ENCODE data around the gene ITIH1. TPM values are rescaled to one million over a fixed set of nuclear protein-coding genes. Genes with fewer than 3 reads are reported as not detected.
"Not testable (repeated sequence)": the region's sequence is repeated elsewhere in the genome, so short reads cannot be mapped to it uniquely, and the experiment has no call there.

ITIH1 gene, protein sequence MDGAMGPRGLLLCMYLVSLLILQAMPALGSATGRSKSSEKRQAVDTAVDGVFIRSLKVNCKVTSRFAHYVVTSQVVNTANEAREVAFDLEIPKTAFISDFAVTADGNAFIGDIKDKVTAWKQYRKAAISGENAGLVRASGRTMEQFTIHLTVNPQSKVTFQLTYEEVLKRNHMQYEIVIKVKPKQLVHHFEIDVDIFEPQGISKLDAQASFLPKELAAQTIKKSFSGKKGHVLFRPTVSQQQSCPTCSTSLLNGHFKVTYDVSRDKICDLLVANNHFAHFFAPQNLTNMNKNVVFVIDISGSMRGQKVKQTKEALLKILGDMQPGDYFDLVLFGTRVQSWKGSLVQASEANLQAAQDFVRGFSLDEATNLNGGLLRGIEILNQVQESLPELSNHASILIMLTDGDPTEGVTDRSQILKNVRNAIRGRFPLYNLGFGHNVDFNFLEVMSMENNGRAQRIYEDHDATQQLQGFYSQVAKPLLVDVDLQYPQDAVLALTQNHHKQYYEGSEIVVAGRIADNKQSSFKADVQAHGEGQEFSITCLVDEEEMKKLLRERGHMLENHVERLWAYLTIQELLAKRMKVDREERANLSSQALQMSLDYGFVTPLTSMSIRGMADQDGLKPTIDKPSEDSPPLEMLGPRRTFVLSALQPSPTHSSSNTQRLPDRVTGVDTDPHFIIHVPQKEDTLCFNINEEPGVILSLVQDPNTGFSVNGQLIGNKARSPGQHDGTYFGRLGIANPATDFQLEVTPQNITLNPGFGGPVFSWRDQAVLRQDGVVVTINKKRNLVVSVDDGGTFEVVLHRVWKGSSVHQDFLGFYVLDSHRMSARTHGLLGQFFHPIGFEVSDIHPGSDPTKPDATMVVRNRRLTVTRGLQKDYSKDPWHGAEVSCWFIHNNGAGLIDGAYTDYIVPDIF
- not detected in 2 replicates for total RNA-seq

DNA sequence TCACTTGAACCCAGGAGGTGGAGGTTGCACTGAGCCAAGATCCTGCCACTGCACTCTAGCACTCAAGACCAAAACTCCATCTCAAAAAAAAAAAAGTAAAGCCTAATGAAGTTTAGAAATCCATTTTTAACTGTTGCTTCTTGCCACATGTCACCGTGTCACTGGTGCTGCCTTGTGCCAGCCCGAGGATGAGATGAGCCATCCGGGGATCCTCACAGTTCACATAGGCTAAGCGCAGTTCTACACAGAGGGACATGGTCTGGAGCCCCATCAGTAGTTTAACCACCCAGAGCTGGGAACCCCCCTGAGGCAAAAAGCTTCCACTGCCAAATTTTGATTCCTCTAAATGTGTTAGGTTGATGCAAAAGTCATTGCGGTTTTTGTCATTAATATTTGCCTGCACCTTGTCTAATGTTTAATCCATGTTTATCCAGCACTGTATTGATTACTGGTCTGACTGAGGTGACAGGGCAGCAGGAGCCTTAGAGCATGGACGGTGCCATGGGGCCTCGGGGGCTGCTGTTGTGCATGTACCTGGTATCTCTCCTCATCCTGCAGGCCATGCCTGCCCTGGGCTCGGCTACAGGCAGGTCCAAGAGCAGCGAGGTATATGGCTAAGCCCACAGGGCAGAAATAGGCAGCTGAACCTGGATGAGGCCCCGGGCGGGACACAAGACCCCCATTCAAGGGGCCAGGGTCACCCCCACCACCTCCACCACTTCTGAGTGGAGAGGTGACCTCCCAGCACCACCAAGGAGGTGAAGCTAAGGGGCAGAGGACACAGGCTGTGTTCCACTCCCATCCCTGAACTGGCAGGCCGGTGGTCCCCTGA, at the start of gene ITIH1:
TSS of gene ITIH1 (plus strand) at position 473 of the 832 bp plus-strand sequence. CDS start at position 490, 17 bp downstream.
- intact Hi-C loops (cut with micrococcal nuclease), result no loop called here

GRCh38 chr3:52728753-52729152, 48.6 kb upstream of the ITIH1 start:
- intact Hi-C loops (cut with micrococcal nuclease), result not testable (repeated sequence)

GRCh38 chr3:52730681-52731080, 46.7 kb upstream of the ITIH1 start:
- intact Hi-C loops (cut with micrococcal nuclease), result no loop called here

DNA sequence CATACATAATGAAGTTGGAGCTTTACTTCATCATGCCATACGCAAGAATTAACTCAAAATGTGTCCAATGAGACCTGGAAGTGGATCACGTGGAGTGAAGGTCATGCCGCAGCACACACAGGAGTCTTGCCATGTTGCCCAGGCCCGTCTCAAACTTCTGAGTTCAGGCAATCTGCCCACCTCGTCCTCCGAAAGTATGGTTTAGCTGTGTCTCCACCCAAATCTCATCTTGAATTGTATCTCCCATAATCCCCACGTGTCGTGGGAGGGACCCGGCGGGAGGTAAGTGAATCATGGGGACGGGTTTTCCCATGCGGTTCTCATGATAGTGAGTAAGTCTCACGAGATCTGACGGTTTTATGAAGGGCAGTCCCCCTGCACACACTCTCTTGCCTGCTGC, 45.8 kb upstream of the ITIH1 start:
- intact Hi-C loops (cut with micrococcal nuclease), result no loop called here

GRCh38 chr3:52733256-52733891, 44.0 kb upstream of the ITIH1 start:
- intact Hi-C loops (cut with micrococcal nuclease), result no loop called here

DNA sequence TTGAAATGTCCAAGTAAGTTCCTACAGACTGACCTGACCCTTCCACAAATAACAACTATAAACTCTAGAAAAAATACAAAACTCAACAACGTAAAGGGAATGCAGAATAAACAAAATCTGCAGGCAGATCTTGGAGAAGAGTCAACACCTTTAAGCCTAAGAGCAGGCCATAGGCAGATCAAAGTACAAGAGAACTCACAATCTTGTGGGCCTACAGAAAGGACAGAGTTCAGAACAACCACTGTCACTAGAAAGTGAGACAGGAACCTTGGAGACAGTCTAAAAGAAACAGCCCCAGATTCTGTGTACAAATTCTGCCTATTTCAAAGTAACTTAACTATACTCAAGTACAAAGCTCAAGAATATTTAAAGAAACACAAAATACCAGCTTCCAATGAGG, 37.7 kb upstream of the ITIH1 start:
- intact Hi-C loops (cut with micrococcal nuclease), result no loop called here

GRCh38 chr3:52742418-52743041, 34.9 kb upstream of the ITIH1 start:
- intact Hi-C loops (cut with micrococcal nuclease), result loop anchor here (1.0 kb wide), 1 partner anchor 330 kb away; no protein-coding TSS in a partner anchor

DNA sequence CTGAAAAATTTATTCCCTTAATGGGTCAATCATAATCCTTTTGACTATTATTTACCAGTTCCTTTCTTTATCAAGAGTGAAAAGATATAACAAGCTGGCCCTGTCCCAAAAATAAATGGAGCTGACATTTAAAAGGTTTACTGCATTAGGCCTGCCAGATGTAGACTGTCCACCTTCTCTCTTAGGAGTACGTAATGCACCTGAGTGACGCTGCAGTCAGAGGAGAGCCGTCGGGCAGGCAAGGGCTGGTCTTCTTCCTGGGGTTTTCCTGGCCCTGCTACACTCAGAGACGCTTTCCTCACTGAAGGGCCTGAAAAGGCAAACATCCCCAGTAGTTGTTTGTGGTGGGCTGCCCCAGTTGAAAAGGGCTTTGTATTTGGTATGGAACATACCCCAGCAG, 34.2 kb upstream of the ITIH1 start:
- intact Hi-C loops (cut with micrococcal nuclease), result no loop called here

GRCh38 chr3:52743721-52744120, 33.7 kb upstream of the ITIH1 start:
- intact Hi-C loops (cut with micrococcal nuclease), result no loop called here

- intact Hi-C loops (cut with micrococcal nuclease), result no loop called here
Measured at GRCh38 chr3:52752045-52752660, 25.2 kb upstream of the ITIH1 start.

GRCh38 chr3:52754373-52754772, 23.0 kb upstream of the ITIH1 start:
- intact Hi-C loops (cut with micrococcal nuclease), result no loop called here

DNA sequence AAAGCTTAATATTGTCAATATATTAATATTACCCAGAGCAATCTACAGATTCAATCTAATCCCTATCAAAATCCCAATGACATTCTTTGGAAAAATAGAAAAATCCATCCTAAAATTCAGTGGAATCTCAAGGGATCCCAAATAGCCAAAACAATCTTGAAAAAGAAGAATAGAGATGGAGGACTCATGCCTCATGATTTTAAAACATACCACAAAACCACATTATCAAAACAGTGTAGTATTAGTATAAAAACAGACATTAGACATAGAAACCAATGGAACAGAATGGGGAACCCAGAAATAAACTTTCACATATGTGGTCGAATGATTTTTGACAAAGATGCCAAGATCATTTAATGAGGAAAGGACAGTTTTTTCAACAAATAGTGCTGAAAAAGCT, 21.3 kb upstream of the ITIH1 start:
- intact Hi-C loops (cut with micrococcal nuclease), result no loop called here

GRCh38 chr3:52763466-52763865, 13.9 kb upstream of the ITIH1 start:
- intact Hi-C loops (cut with micrococcal nuclease), result no loop called here

DNA sequence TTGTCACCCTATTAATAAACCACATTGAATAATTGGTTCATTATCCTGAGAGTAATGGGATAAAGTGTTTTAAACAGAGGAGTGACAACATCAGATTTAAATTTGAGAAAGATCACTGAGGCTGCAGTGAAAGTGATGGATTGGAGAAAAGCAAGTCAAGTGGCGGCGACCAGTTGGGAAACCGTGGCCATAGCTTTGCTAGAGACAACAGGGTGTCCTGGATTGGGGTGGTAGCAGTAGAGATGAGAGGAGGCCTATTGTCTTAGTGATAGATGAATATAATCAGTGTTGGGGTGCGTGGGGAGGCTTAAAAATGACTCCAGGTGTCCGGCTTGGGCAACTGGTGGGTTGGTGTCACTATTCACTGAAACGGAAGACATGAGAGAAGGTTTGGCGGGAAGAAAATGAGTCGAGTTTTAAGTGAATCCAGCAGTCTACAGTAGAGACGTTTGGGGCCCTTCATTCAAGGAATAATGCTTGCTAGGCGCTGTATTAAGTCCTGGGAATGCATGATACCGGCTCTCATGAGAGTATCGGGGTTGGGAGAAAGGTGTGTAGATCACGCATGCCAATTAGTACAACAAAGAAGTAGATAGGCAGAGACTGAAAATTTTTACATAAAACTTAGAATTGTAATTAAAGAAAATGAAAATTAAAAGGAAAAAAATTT, 7.5 kb upstream of the ITIH1 start:
- intact Hi-C loops (cut with micrococcal nuclease), result no loop called here

DNA sequence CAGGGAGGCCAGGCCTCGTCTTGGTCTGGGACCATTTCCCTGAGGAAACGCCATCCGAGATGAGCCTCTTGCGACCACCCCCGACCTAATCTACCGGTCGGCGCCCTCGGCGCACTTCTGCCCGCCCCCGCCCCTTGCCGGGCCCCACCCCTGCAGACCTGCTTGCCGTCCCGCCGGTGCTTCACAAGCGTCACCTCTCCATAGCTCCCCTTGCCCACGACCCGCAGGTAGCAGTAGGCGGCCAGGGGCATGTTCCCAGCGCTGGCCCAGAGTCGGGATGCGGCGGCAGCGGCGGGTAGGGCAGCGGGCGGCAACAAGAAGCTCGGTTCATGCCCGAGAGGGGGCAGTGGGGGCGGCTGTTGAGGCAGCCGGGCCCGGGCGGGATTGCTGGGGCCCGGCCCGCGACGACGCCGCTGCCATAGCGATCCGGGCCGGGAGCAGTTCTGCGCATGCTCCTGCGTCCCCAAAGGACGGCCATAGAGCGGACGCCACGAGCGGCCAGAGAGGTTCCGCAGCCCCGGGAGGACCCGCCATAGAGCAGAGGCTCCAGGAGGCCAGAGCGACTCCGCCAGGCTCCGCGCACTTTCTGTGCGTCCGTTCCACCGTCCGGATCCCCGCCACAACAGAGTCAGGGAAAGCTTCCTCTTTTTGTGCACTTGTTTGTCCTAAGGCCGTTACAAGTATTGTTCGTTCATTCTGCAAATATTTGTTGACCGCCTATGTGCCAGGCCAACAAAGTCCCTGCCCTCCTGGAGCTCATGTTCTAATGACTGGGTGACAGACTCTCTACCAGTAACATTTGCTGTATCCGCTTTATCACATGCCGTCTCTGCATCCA, 6.7 kb upstream of the ITIH1 start, which contains the start of gene NEK4:
TSS of gene NEK4 (minus strand) at position 445 of the 838 bp plus-strand sequence. CDS start at position 251, 194 bp downstream.
- intact Hi-C loops (cut with micrococcal nuclease), result no loop called here

- intact Hi-C loops (cut with micrococcal nuclease), result no loop called here
Measured at GRCh38 chr3:52771334-52771681, 6.1 kb upstream of the ITIH1 start.

- intact Hi-C loops (cut with micrococcal nuclease), result no loop called here
Measured at GRCh38 chr3:52771702-52772101, 5.7 kb upstream of the ITIH1 start.

DNA sequence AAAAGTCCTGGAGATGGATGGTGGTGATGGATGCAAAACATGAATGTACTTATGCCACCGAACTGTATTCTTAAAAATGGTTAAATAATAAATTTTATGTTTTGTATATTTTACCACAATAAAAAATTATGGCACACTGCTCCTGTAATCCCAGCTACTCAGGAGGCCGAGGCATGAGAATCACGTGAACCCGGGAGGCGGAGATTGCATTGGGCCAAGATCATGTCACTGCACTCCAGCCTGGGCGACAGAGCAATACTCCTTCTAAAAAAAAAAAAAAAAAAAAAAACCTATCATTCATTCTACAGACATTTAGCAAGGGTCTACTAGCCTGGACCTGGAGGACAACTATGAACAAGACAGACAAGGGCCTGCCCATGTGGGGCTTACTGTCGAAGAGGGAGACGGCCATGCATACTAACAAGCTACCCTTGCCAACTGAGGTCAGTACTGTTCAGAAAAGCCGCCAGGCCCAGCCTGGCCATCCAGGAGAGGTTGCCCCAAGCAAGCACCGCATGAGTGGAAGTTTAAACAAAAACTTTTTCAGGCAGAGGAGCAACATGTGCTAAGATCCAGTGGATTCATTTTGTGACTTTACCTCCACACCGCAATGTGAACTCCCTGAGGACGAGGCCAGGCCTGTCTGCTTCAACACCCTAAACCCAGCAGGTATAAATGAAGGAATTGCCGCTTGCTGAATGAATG, 3.9 kb upstream of the ITIH1 start:
- intact Hi-C loops (cut with micrococcal nuclease), result no loop called here
